Lower lobe of right lung (tissue), 2 donors: Measurements from ENCODE around the gene BMP7. TPM values are rescaled to one million over a fixed set of nuclear protein-coding genes. Genes with fewer than 3 reads are reported as not detected.

Experiments
- ATAC-seq, 2 donors: fragments of 200-7000 bp; cut with Tn5 transposase; one replicate each; pipeline ENCODE4 v1.9.1; 2020 to 2022; ENCODE audit warnings: mild to moderate bottlenecking in 2 of 2, moderate library complexity in 2 of 2
- DNase-seq: peaks from one replicate; pipeline ENCODE4 v3.0.0-alpha.2; 2020
- H3K27ac ChIP-seq: fragments of 200-600 bp; one replicate; pipeline ENCODE4 v1.8.0; 2022
- H3K27me3 ChIP-seq: fragments of 200-600 bp; one replicate; pipeline ENCODE4 v1.8.0; 2022; ENCODE audit warnings: low read depth
- H3K36me3 ChIP-seq: fragments of 200-600 bp; one replicate; pipeline ENCODE4 v1.8.0; 2022; ENCODE audit warnings: mild to moderate bottlenecking
- H3K4me1 ChIP-seq: fragments of 200-600 bp; one replicate; pipeline ENCODE4 v1.8.0; 2022
- H3K4me3 ChIP-seq: fragments of 200-600 bp; one replicate; pipeline ENCODE4 v1.8.0; 2022; ENCODE audit warnings: mild to moderate bottlenecking
- H3K9me3 ChIP-seq: fragments of 200-600 bp; one replicate; pipeline ENCODE4 v1.8.0; 2022
- intact Hi-C: fragments of 100-400 bp; cut with DNase I; formaldehyde crosslinking; loops from one replicate; pipeline ENCODE4 v1.11.0; 2022
- total RNA-seq: library from RNA; stranded (reverse); fragmentation: NEBNext Ultra II Directional; extraction: Animal tissue kit (Norgen Biotek cat#: 25700); gene quantifications from one replicate; pipeline ENCODE4 v1.2.1, GENCODE V29; 2021
- TF ChIP-seq, protein P1 (sequence below): fragments of 200-600 bp; IDR thresholded peaks from one replicate; pipeline ENCODE4 v1.8.0; 2022; ENCODE audit warnings: antibody characterized with exemption, mild to moderate bottlenecking
- donor health status: DM: no; HTN: yes; CAD: no; lungs with severe emphysema.

BMP7 gene
- total RNA-seq, 1 donor from 2014 or later: 0.74 TPM

DNA sequence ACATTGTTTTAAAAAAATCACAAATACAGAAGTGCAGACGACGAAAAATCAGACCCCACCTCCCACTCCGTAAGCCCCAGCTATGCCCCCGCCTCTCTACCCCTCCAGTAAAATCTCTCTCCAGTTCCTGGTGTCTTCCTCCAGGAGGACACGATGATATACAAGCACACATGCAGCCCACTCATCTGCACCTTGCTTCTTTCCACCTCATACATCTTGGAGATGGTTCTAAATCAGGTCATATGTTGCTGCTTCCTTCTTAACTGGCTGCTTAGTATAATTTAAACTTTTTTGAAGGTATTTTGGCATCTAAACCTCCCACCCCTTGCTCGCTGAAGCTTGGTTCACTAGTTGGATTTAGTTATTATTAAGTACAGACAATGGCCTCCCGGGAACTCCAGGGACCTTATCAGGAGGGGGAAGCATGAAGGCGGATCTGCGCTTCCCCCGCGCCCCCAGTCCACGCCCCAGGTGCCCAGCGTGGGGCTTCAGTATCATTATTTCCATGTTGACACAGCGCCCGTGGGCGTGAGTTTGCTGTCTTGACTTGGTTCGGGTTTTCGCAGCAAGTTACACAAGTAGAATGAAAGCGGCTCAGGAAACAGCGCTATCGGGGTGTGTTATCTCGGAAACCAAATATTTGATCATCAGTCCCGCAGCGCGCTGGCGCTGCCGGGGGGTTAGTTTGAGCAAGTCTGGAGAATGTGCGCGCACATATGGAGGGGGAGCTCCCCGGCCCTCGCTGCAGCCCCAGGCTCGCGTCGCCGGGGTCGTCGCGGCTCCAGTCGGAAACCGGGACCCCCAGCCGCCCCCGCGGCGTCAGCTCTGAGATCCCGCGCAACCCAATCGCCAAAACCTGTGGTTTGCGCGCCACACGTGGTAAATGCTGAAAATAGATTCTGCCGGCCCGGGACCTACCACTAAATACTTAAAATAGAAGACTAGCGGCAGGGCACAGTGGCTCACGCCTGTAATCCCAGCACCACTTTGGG lies 2.3 kb downstream of the BMP7 start:
- H3K4me3 ChIP-seq: peak overlapping the region; percentile 41
- ATAC-seq (peak in 1 of 2 donors; percentile 29), DNase-seq (no peak)
- H3K9me3 ChIP-seq: no peaks in the 10 kb centered on the region
- H3K4me1 ChIP-seq: no peaks in the 10 kb centered on the region
- TF ChIP-seq, protein P1, sequence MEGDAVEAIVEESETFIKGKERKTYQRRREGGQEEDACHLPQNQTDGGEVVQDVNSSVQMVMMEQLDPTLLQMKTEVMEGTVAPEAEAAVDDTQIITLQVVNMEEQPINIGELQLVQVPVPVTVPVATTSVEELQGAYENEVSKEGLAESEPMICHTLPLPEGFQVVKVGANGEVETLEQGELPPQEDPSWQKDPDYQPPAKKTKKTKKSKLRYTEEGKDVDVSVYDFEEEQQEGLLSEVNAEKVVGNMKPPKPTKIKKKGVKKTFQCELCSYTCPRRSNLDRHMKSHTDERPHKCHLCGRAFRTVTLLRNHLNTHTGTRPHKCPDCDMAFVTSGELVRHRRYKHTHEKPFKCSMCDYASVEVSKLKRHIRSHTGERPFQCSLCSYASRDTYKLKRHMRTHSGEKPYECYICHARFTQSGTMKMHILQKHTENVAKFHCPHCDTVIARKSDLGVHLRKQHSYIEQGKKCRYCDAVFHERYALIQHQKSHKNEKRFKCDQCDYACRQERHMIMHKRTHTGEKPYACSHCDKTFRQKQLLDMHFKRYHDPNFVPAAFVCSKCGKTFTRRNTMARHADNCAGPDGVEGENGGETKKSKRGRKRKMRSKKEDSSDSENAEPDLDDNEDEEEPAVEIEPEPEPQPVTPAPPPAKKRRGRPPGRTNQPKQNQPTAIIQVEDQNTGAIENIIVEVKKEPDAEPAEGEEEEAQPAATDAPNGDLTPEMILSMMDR: no peak
- H3K27me3 ChIP-seq: peaks cover 88% of the 10 kb centered on the region
- H3K36me3 ChIP-seq: no peaks in the 10 kb centered on the region
- intact Hi-C loops: no loop called here
- H3K27ac ChIP-seq: no peak overlapping the region

DNA sequence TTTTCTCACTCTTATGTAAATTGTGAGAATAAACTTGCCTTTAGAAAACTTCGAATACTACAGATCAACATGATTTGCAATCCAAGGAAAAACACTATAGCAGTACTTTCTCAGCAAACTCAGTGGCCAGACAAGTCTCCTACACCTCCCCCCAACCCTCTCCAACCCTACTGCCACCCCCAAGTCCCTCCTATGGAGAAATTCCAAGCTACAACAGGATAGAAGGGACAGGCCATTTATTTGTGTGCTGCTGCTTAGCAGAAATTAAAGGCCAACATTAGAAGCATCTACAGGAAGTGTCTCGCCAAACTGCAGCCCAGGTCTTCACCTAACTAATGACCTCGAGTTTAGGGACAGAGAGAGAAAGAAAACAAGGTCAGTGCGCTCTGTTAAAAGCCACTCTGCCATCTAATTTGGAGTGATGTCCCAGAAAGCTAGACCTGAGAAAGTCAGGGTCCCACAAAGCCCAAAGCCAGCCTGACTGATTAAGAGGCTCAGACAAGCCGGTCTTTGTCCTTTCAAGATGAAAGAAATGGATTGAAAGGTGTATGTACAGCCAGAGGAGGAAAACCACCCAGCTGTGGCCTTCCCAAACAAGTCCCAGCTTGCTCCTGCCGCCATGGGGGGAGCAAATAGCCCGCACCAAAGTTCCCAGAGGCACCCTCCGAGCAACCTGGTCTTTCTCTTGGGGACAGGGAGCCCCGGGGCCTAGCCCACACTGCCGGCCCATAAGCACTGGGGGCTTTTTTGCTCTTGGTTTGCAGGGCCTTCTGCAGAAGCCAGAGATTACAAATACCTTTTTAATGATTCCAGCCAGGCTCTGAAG lies 3.4 kb downstream of the BMP7 start:
- no peaks in the 10 kb centered on the region for H3K4me1 ChIP-seq
- no peaks in the 10 kb centered on the region for H3K36me3 ChIP-seq
- intact Hi-C loops: no loop called here
- peaks cover 93% of the 10 kb centered on the region for H3K27me3 ChIP-seq
- DNase-seq (no peak), ATAC-seq (no peak)
- no peak overlapping the region for H3K27ac ChIP-seq
- H3K9me3 ChIP-seq: no peaks in the 10 kb centered on the region
- TF ChIP-seq, protein P1: no peak
- no peak overlapping the region for H3K4me3 ChIP-seq

DNA sequence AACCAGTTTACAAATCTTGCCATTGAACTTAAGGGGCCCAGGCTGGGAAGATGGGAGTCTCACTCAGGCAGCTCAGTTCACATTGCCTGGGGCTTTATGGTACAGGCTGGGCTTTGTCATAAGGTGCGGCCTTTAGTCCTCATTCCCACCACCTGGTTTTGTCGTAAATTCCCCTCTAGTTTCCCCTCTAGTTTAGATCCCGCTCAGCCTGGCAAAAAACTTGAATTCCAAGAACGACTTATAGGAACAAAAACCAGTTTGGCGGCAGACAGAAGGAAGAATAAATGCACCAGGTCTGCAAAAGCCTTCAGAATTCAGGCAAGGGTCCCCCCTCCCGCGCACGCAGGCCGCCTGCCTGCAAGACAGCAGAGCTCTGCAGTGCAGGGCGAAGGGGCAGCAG lies 4.1 kb downstream of the BMP7 start:
- Histone ChIP-seq H3K4me3 (no peak overlapping the region), H3K4me1 (no peaks in the 10 kb centered on the region), H3K27me3 (peaks cover 86% of the 10 kb centered on the region), H3K27ac (no peak overlapping the region), H3K36me3 (no peaks in the 10 kb centered on the region), H3K9me3 (no peaks in the 10 kb centered on the region)
- intact Hi-C loops: no loop called here
- TF ChIP-seq, protein P1: no peak
- ATAC-seq (no peak), DNase-seq (no peak)

DNA sequence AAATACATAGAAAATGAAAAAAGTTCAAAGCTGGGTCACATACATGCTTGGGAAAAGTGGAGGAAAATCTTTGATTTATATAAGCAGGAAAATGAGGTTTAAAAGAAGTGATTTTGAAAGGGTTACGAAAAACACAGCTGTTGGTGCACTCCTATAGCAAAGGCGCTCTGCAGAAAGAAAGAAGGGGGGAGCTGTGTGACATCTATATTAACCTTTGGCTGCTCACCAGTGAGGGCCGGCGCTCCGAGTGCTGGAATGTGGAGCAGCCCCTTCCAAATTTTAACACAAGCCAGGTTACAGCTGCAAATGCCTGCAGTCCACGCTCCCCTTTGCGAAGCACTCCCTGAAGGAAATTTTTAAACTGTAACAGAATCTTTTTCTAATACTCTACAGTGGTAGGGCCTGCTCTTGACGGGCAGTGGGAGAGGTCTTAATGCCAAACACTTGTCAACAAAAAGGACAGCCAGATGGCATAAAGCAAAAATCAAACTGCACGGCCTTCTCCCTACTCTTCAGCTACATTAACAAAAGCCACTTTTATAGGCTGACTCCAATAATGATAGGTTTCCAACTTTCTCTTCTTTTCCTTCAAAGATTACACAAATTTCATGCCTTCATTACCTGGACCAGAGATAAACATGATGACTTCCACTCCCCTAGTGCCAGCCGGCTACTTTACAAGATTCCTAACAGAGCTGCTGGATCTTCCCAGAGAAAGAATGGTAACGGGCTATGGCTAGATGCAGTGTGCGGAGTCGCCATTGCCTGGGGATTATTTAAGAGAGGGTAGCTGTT lies 4.8 kb downstream of the BMP7 start:
- Histone ChIP-seq H3K27ac (no peak overlapping the region), H3K9me3 (no peaks in the 10 kb centered on the region), H3K4me1 (no peaks in the 10 kb centered on the region), H3K4me3 (no peak overlapping the region), H3K27me3 (peaks cover 80% of the 10 kb centered on the region), H3K36me3 (no peaks in the 10 kb centered on the region)
- ATAC-seq: no peak
- intact Hi-C loops: no loop called here
- no peak for DNase-seq
- TF ChIP-seq, protein P1: no peak

DNA sequence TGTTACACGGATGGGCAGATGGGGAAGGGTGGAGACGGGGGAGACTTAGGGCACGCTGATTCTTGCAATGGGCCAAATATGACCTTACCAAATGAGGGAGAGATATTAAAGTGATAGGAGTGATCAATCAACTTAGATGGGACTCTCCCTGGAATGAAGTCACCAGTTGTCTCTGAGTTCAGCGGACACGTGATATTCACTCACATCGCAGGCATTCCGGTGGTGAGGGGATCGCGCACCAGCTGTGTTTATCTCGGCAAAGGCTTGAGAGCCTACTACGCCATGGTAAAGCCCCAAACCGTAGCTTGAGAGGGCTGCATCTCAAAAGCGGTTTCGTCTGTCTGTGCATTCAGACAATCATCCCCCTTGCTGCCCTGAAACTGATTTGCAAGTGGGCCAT lies 5.5 kb downstream of the BMP7 start:
- no peaks in the 10 kb centered on the region for H3K36me3 ChIP-seq
- H3K4me3 ChIP-seq: no peak overlapping the region
- DNase-seq (no peak), ATAC-seq (no peak)
- no peaks in the 10 kb centered on the region for H3K4me1 ChIP-seq
- no peak overlapping the region for H3K27ac ChIP-seq
- TF ChIP-seq, protein P1: no peak
- H3K27me3 ChIP-seq: peaks cover 74% of the 10 kb centered on the region
- no peaks in the 10 kb centered on the region for H3K9me3 ChIP-seq
- intact Hi-C loops: no loop called here
